Keratinocyte (primary cell): ENCODE results near the gene GLT1D1. TPM values are rescaled to one million over a fixed set of nuclear protein-coding genes. Genes with fewer than 3 reads are reported as not detected.
"Not testable (repeated sequence)": the region's sequence is repeated elsewhere in the genome, so short reads cannot be mapped to it uniquely, and the experiment has no call there.

Source experiments
- DNase-seq: peaks from one replicate; pipeline ENCODE4 v3.0.0-alpha.2; 2011; ENCODE audit warnings: low read depth, missing footprints, low spot score
- FAIRE-seq: peaks from 2 replicates; lab custom pipeline; 2011; peaks lifted over from hg19 to GRCh38; lab: Jason Lieb, UNC
- H2AFZ ChIP-seq: 2 replicates; pipeline ENCODE4 v1.6.0; 2012; ENCODE audit warnings: low read length, control low read depth, inconsistent platforms; ENCODE audit not compliant: control insufficient read depth
- H3K27ac ChIP-seq: 2 replicates; pipeline ENCODE4 v1.5.1; 2011; ENCODE audit warnings: low read length; ENCODE audit not compliant: control insufficient read depth, insufficient read depth
- H3K27me3 ChIP-seq: 3 replicates; pipeline ENCODE4 v1.6.0; 2011; ENCODE audit warnings: low read length; ENCODE audit not compliant: control insufficient read depth, insufficient read depth; ENCODE audit errors: extremely low read depth
- H3K36me3 ChIP-seq, 2 experiments: 2 replicates in 1 of 2; 3 replicates in 1 of 2; pipeline ENCODE4 v1.5.1; 2011; ENCODE audit warnings: low read length in 2 of 2, mild to moderate bottlenecking in 1 of 2; ENCODE audit not compliant: control insufficient read depth in 2 of 2, insufficient read depth in 2 of 2; ENCODE audit errors: extremely low read depth in 1 of 2
- H3K4me1 ChIP-seq: 3 replicates; pipeline ENCODE4 v1.5.1; 2011; ENCODE audit warnings: low read length; ENCODE audit not compliant: control insufficient read depth, insufficient read depth; ENCODE audit errors: extremely low read depth
- H3K4me2 ChIP-seq: 3 replicates; pipeline ENCODE4 v1.6.0; 2011; ENCODE audit warnings: low read depth, low read length; ENCODE audit not compliant: control insufficient read depth, insufficient read depth; ENCODE audit errors: extremely low read depth
- H3K4me3 ChIP-seq, 3 experiments: fragments of 200-600 bp in 1 of 3; sonication (generic) in 1 of 3; 2 replicates in 2 of 3; 3 replicates in 1 of 3; pipeline ENCODE4 v1.5.1; 2011 to 2016; ENCODE audit warnings: low read length in 3 of 3, mild to moderate bottlenecking in 3 of 3, control low read depth in 2 of 3, inconsistent platforms in 1 of 3, low read depth in 1 of 3, mixed read lengths in 1 of 3, mixed run types in 1 of 3, moderate library complexity in 1 of 3; ENCODE audit not compliant: control insufficient read depth in 2 of 3, insufficient read depth in 2 of 3; ENCODE audit errors: extremely low read depth in 1 of 3
- H3K79me2 ChIP-seq: 2 replicates; pipeline ENCODE4 v1.6.0; 2012; ENCODE audit warnings: low read length; ENCODE audit not compliant: control insufficient read depth, insufficient read depth
- H3K9ac ChIP-seq: 3 replicates; pipeline ENCODE4 v1.6.0; 2011; ENCODE audit warnings: low read length; ENCODE audit not compliant: control insufficient read depth, insufficient read depth; ENCODE audit errors: extremely low read depth
- H3K9me1 ChIP-seq: 3 replicates; pipeline ENCODE4 v1.6.0; 2011; ENCODE audit warnings: low read length; ENCODE audit not compliant: control insufficient read depth, insufficient read depth; ENCODE audit errors: extremely low read depth
- H3K9me3 ChIP-seq: 2 replicates; pipeline ENCODE4 v1.5.1; 2012; ENCODE audit warnings: low read depth, low read length; ENCODE audit not compliant: control insufficient read depth
- H4K20me1 ChIP-seq: 3 replicates; pipeline ENCODE4 v1.6.0; 2011; ENCODE audit warnings: low read length; ENCODE audit not compliant: control insufficient read depth, insufficient read depth; ENCODE audit errors: extremely low read depth
- CTCF ChIP-seq, 3 experiments: IDR thresholded peaks in 1 of 3; conservative IDR thresholded peaks in 1 of 3; optimal IDR thresholded peaks in 1 of 3; 2 replicates in 2 of 3; 3 replicates in 1 of 3; pipeline versions ENCODE3 to v1.5.1; 2011; ENCODE audit warnings: low read length in 3 of 3, mild to moderate bottlenecking in 3 of 3, moderate library complexity in 2 of 3, control low read depth in 1 of 3, inconsistent platforms in 1 of 3; ENCODE audit not compliant: insufficient read depth in 2 of 3; ENCODE audit errors: extremely low read depth in 1 of 3
- EZH2 ChIP-seq: IDR thresholded peaks from one replicate; pipeline ENCODE4 v1.6.1; 2012; ENCODE audit warnings: inconsistent platforms, mild to moderate bottlenecking, low read length, moderate library complexity
- dilution Hi-C: fragments of 300-500 bp; cut with MboI; formaldehyde crosslinking; loops from one replicate; pipeline ENCODE4 v1.7.0; 2020; ENCODE audit warnings: low sequenced_read_pairs; ENCODE audit not compliant: extremely low pct_ligation_motif_present
- polyA plus RNA-seq, 5 experiments: library from polyadenylated mRNA; depleted of rRNA in 3 of 5; stranded (reverse) in 3 of 5; stranded (forward) in 1 of 5; unstranded in 1 of 5; fragments of >200 nt; gene quantifications; 1 replicate in 1 of 5; 2 replicates in 3 of 5; 3 replicates in 1 of 5; pipeline versions ENCODE4 v1.2.1 to v1.2.3, GENCODE V29; 2011 to 2012; ENCODE audit warnings: missing spikeins in 2 of 5, low read depth in 1 of 5, low replicate concordance in 1 of 5

The GLT1D1 gene
- polyA plus RNA-seq, 1 donor (not counting 4 experiments of a cell fraction or from before 2014, with no cell fraction given) = not detected

- Histone ChIP-seq H3K36me3 (peaks cover 16 to 17% of the 10 kb centered on the region in 2 experiments), H3K79me2 (peaks cover 59% of the 10 kb centered on the region), H3K4me3 (no peak overlapping the region), H4K20me1 (peaks cover 2% of the 10 kb centered on the region), H3K4me1 (peaks cover 12% of the 10 kb centered on the region), H3K9ac (no peak overlapping the region), H3K27me3 (no peaks in the 10 kb centered on the region), H3K4me2 (no peak overlapping the region), H3K9me3 (no peaks in the 10 kb centered on the region), H3K27ac (no peak overlapping the region), H3K9me1 (no peaks in the 10 kb centered on the region), H2AFZ (no peak overlapping the region)
- no peak for FAIRE-seq
- dilution Hi-C loops = no loop called here
- no peak for DNase-seq
- TF ChIP-seq CTCF (optimal IDR thresholded peaks at IDR 0.05 in 1 of 3, IDR thresholded peaks at IDR 0.05 in 1 of 3, conservative IDR thresholded peaks at IDR 0.05 in 1 of 3; ENCODE audit: extremely low read depth in 1 of 3, insufficient read depth in 2 of 3, low read length in 3 of 3) (no peak), EZH2 (no peak)
Measured at GRCh38 chr12:128804762-128805161, 48.5 kb upstream of the GLT1D1 start.

GRCh38 chr12:128805406-128805805 lies 47.9 kb upstream of the GLT1D1 start:
- H3K27ac ChIP-seq, FAIRE-seq, H3K9me1 ChIP-seq, H4K20me1 ChIP-seq, DNase-seq, H3K9me3 ChIP-seq, H3K27me3 ChIP-seq, H3K4me2 ChIP-seq, dilution Hi-C loops, H3K4me3 ChIP-seq, H2AFZ ChIP-seq, H3K9ac ChIP-seq: not testable (repeated sequence)
- Histone ChIP-seq H3K36me3 (peaks cover 15 to 16% of the 10 kb centered on the region in 2 experiments), H3K79me2 (peaks cover 65% of the 10 kb centered on the region), H3K4me1 (peaks cover 12% of the 10 kb centered on the region)

GRCh38 chr12:128806573-128806972 lies 46.7 kb upstream of the GLT1D1 start:
- dilution Hi-C loops = no loop called here
- no peak overlapping the region for H3K9ac ChIP-seq
- no peak overlapping the region for H3K27ac ChIP-seq
- no peak overlapping the region for H2AFZ ChIP-seq
- no peaks in the 10 kb centered on the region for H3K27me3 ChIP-seq
- no peaks in the 10 kb centered on the region for H3K9me1 ChIP-seq
- H3K4me3 ChIP-seq = no peak overlapping the region
- no peaks in the 10 kb centered on the region for H3K9me3 ChIP-seq
- peaks cover 6% of the 10 kb centered on the region for H4K20me1 ChIP-seq
- H3K36me3 ChIP-seq = peaks cover 17% of the 10 kb centered on the region in 2 experiments
- H3K79me2 ChIP-seq = peaks cover 68% of the 10 kb centered on the region
- DNase-seq (no peak), FAIRE-seq (no peak)
- peaks cover 9% of the 10 kb centered on the region for H3K4me1 ChIP-seq
- TF ChIP-seq EZH2 (no peak), CTCF (optimal IDR thresholded peaks at IDR 0.05 in 1 of 3, IDR thresholded peaks at IDR 0.05 in 1 of 3, conservative IDR thresholded peaks at IDR 0.05 in 1 of 3; ENCODE audit: extremely low read depth in 1 of 3, insufficient read depth in 2 of 3, low read length in 3 of 3) (no peak)
- no peak overlapping the region for H3K4me2 ChIP-seq
